T-cell (primary cell): ENCODE results near the gene STYXL1. TPM values are rescaled to one million over a fixed set of nuclear protein-coding genes. Genes with fewer than 3 reads are reported as not detected.

Experiments used
- ATAC-seq, 4 experiments: fragments of 200-7000 bp in 3 of 4; fragments of 150-1000 bp in 1 of 4; cut with Tn5 transposase; replicated peaks in 1 of 4; 1 replicate in 3 of 4; 2 replicates in 1 of 4; pipeline ENCODE4 v1.10.0; 2021; ENCODE audit warnings: moderate library complexity in 3 of 4, mild to moderate bottlenecking in 2 of 4, moderate number of reproducible peaks in 1 of 4
- CTCF ChIA-PET, 2 donors: fragments of 300-600 bp; sonication (Branson Sonifier 250); formaldehyde crosslinking; loops; one replicate each; lab custom pipeline; 2022; ENCODE audit warnings: antibody characterized with exemption in 2 of 2; lab: Charles Lee
- POLR2A ChIA-PET, 2 donors: fragments of 300-600 bp; sonication (Branson Sonifier 250); formaldehyde crosslinking; loops; one replicate each; lab custom pipeline; 2022; ENCODE audit warnings: antibody characterized with exemption in 2 of 2; lab: Charles Lee
- DNase-seq, 35 experiments: peaks; one replicate each; pipeline versions ENCODE4 v3.0.0 to v3.0.0-alpha.2; 2013 to 2023
- H3K27ac ChIP-seq: one replicate; pipeline ENCODE4 v1.5.1; 2013; ENCODE audit warnings: low read length
- H3K27me3 ChIP-seq, 2 experiments: replicated peaks in 1 of 2; 1 replicate in 1 of 2; 2 replicates in 1 of 2; pipeline versions ENCODE4 v1.6.1 to v1.7.0; 2013; ENCODE audit warnings: low read length in 1 of 2, mixed read lengths in 1 of 2; ENCODE audit not compliant: control insufficient read depth in 2 of 2, insufficient read depth in 2 of 2; ENCODE audit errors: extremely low read depth in 1 of 2
- H3K36me3 ChIP-seq, 2 donors: 1 replicate in 1 of 2; 2 replicates in 1 of 2; pipeline versions ENCODE4 v1.6.1 to v1.7.0; 2013; ENCODE audit warnings: low read length in 1 of 2; ENCODE audit not compliant: control insufficient read depth in 2 of 2, insufficient read depth in 1 of 2; ENCODE audit errors: extremely low read depth in 1 of 2
- H3K4me1 ChIP-seq, 2 experiments: 1 replicate in 1 of 2; 2 replicates in 1 of 2; pipeline versions ENCODE4 v1.6.1 to v1.7.0; 2013; ENCODE audit warnings: low read length in 2 of 2, mixed read lengths in 1 of 2; ENCODE audit not compliant: insufficient read depth in 2 of 2, control insufficient read depth in 1 of 2; ENCODE audit errors: extremely low read depth in 1 of 2
- H3K4me3 ChIP-seq, 2 donors: 1 replicate in 1 of 2; 2 replicates in 1 of 2; pipeline versions ENCODE4 v1.5.1 to v1.7.0; 2013; ENCODE audit warnings: mild to moderate bottlenecking in 2 of 2, low read length in 1 of 2, moderate library complexity in 1 of 2; ENCODE audit not compliant: control insufficient read depth in 1 of 2; ENCODE audit errors: extremely low read depth in 1 of 2
- H3K9me3 ChIP-seq: 2 replicates; pipeline ENCODE4 v1.7.0; 2013
- H3K27ac Mint-ChIP-seq, 2 donors: one replicate each; pipeline ENCODE4 v1.8.0; 2020 to 2021; ENCODE audit warnings: mild to moderate bottlenecking in 2 of 2, mixed read lengths in 2 of 2
- H3K27me3 Mint-ChIP-seq, 2 donors: one replicate each; pipeline ENCODE4 v1.8.0; 2021 to 2022; ENCODE audit warnings: mixed read lengths in 2 of 2
- H3K36me3 Mint-ChIP-seq: one replicate; pipeline ENCODE4 v1.8.0; 2021; ENCODE audit warnings: mixed read lengths
- H3K4me1 Mint-ChIP-seq, 3 donors: one replicate each; pipeline ENCODE4 v1.8.0; 2020 to 2022; ENCODE audit warnings: mixed read lengths in 3 of 3, mild to moderate bottlenecking in 1 of 3
- H3K4me3 Mint-ChIP-seq, 3 donors: one replicate each; pipeline ENCODE4 v1.8.0; 2020 to 2022; ENCODE audit warnings: mild to moderate bottlenecking in 3 of 3, mixed read lengths in 3 of 3, moderate library complexity in 3 of 3
- H3K9me3 Mint-ChIP-seq, 3 donors: one replicate each; pipeline ENCODE4 v1.8.0; 2020 to 2022; ENCODE audit warnings: mixed read lengths in 3 of 3
- WGBS: methylation state at CpG from one replicate; pipeline ENCODE4 v1.1.5; 2013; ENCODE audit warnings: missing lambda C conversion rate; ENCODE audit not compliant: insufficient coverage; 5-methylcytosine and 5-hydroxymethylcytosine counted together
- total RNA-seq, 35 experiments: library from RNA in 6 of 35; stranded (reverse) in 6 of 35; fragments of 120-200 nt in 1 of 35; gene quantifications; one replicate each; pipeline versions ENCODE4 v1.2.1 to v1.2.4 and lab custom pipeline; 2013 to 2026

The STYXL1 gene
- total RNA-seq, 5 donors from 2014 or later (not counting 1 experiment from before 2014, with no cell fraction given): 12.9 to 21.9 (median 18.9) TPM

- Histone ChIP-seq H3K27ac (no peak overlapping the region), H3K9me3 (no peaks in the 10 kb centered on the region), H3K27me3 (no peaks in the 10 kb centered on the region), H3K36me3 (peaks cover 7 to 39% of the 10 kb centered on the region in 2 donors), H3K4me3 (no peak overlapping the region), H3K4me1 (no peaks in the 10 kb centered on the region)
- H3K36me3 Mint-ChIP-seq: peaks cover 35% of the 10 kb centered on the region
- CTCF ChIA-PET: no interaction called here
- peaks cover 0 to 2% (median 0%) of the 10 kb centered on the region in 3 donors for H3K4me1 Mint-ChIP-seq
- no peak overlapping the region for H3K27ac Mint-ChIP-seq
- no peak overlapping the region for H3K4me3 Mint-ChIP-seq
- POLR2A ChIA-PET: no interaction called here
- 94% methylated on average over 5 of the region's 9 CpGs for WGBS
- DNase-seq (no peak), ATAC-seq (no peak)
- H3K9me3 Mint-ChIP-seq: no peaks in the 10 kb centered on the region
- no peaks in the 10 kb centered on the region for H3K27me3 Mint-ChIP-seq
Measured at GRCh38 chr7:75958802-75959543, 88.8 kb downstream of the STYXL1 start.

- WGBS: 96% methylated on average over 15 of the region's 16 CpGs
- no peak for DNase-seq
Measured at GRCh38 chr7:75957021-75957736, 90.6 kb downstream of the STYXL1 start.

GRCh38 chr7:75955331-75955955 lies 92.4 kb downstream of the STYXL1 start:
- Histone ChIP-seq H3K36me3 (peaks cover 10 to 40% of the 10 kb centered on the region in 2 donors), H3K27me3 (no peaks in the 10 kb centered on the region), H3K4me1 (no peaks in the 10 kb centered on the region), H3K27ac (no peak overlapping the region), H3K9me3 (no peaks in the 10 kb centered on the region), H3K4me3 (no peak overlapping the region)
- DNase-seq (no peak), ATAC-seq (no peak)
- 98% methylated on average over 12 of the region's 12 CpGs for WGBS
- no peak overlapping the region for H3K27ac Mint-ChIP-seq
- H3K27me3 Mint-ChIP-seq: no peaks in the 10 kb centered on the region
- H3K36me3 Mint-ChIP-seq: peaks cover 24% of the 10 kb centered on the region
- no peak overlapping the region for H3K4me3 Mint-ChIP-seq
- CTCF ChIA-PET: no interaction called here
- no peaks in the 10 kb centered on the region for H3K4me1 Mint-ChIP-seq
- H3K9me3 Mint-ChIP-seq: no peaks in the 10 kb centered on the region
- POLR2A ChIA-PET: no interaction called here

More at GRCh38 chr7:75957021-75957736, 90.6 kb downstream of the STYXL1 start:
- H3K27me3 ChIP-seq: no peaks in the 10 kb centered on the region
- ChIA-PET POLR2A (no interaction called here), CTCF (no interaction called here)
- no peaks in the 10 kb centered on the region for H3K9me3 Mint-ChIP-seq
- H3K9me3 ChIP-seq: no peaks in the 10 kb centered on the region
- H3K4me3 Mint-ChIP-seq: no peak overlapping the region
- no peak for ATAC-seq
- H3K27me3 Mint-ChIP-seq: no peaks in the 10 kb centered on the region
- H3K4me1 ChIP-seq: no peaks in the 10 kb centered on the region
- no peak overlapping the region for H3K27ac ChIP-seq
- H3K4me3 ChIP-seq: no peak overlapping the region
- no peaks in the 10 kb centered on the region for H3K4me1 Mint-ChIP-seq
- H3K36me3 ChIP-seq: peaks cover 10 to 40% of the 10 kb centered on the region in 2 donors
- peaks cover 27% of the 10 kb centered on the region for H3K36me3 Mint-ChIP-seq
- H3K27ac Mint-ChIP-seq: no peak overlapping the region

DNA sequence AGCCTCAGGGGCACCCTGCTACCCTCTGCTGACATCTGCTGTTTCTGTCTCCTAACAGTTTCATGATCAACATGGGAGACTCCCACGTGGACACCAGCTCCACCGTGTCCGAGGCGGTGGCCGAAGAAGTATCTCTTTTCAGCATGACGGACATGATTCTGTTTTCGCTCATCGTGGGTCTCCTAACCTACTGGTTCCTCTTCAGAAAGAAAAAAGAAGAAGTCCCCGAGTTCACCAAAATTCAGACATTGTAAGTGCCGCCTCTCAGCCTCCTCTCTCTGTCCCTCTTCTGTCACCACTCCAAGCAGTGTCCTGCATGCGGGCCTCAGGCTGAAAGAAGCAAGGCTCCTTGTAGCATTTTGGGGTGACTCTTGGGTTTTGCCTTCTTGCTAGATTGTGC lies 93.9 kb downstream of the STYXL1 start:
- H3K9me3 Mint-ChIP-seq: no peaks in the 10 kb centered on the region
- no peak overlapping the region for H3K27ac Mint-ChIP-seq
- H3K4me3 Mint-ChIP-seq: no peak overlapping the region
- Histone ChIP-seq H3K27ac (no peak overlapping the region), H3K4me1 (no peaks in the 10 kb centered on the region), H3K36me3 (peaks cover 8 to 40% of the 10 kb centered on the region in 2 donors), H3K4me3 (no peak overlapping the region), H3K9me3 (no peaks in the 10 kb centered on the region), H3K27me3 (no peaks in the 10 kb centered on the region)
- peaks cover 24% of the 10 kb centered on the region for H3K36me3 Mint-ChIP-seq
- DNase-seq (no peak), ATAC-seq (no peak)
- ChIA-PET CTCF (interaction anchor here (0.6 kb wide), 2 partner anchors 66 to 115 kb away, joined by 3 to 5 read pairs; no protein-coding TSS in a partner anchor), POLR2A (no interaction called here)
- H3K27me3 Mint-ChIP-seq: no peaks in the 10 kb centered on the region
- 92% methylated on average over 8 of the region's 11 CpGs for WGBS
- H3K4me1 Mint-ChIP-seq: peaks cover 0 to under 1% (median under 1%) of the 10 kb centered on the region in 3 donors

- DNase-seq: no peak
- 94% methylated on average over 6 of the region's 7 CpGs for WGBS
- Mint-ChIP-seq H3K27me3 (no peaks in the 10 kb centered on the region), H3K4me3 (no peak overlapping the region), H3K27ac (no peak overlapping the region), H3K36me3 (peaks cover 24% of the 10 kb centered on the region), H3K4me1 (peaks cover under 1 to 6% (median 4%) of the 10 kb centered on the region in 3 donors), H3K9me3 (no peaks in the 10 kb centered on the region)
- Histone ChIP-seq H3K27me3 (no peaks in the 10 kb centered on the region), H3K36me3 (peaks cover 8 to 37% of the 10 kb centered on the region in 2 donors), H3K9me3 (no peaks in the 10 kb centered on the region), H3K27ac (no peak overlapping the region), H3K4me3 (no peak overlapping the region), H3K4me1 (no peaks in the 10 kb centered on the region)
- CTCF ChIA-PET: no interaction called here
- POLR2A ChIA-PET: no interaction called here
- no peak for ATAC-seq
Measured at GRCh38 chr7:75953431-75953830, 94.4 kb downstream of the STYXL1 start.

DNA sequence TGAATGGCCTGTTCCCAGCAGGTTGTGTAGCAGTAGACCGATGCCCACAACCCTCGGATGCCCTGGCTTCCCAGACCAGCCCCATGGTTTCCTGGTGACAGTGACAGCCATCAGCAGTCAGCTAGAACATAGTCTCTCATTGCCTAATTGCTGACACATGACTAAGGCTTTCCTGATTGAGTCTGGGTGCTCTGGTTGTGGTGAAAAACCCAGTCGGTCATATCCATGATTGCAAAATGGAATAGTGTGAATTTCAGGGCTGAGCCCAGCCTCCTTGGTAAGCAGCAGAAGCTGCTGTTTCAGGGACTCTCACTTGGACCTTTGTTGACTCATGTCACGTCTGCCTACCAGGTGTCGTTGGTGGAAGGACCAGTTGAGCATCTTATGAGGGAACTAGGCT lies 96.3 kb downstream of the STYXL1 start:
- H3K4me3 ChIP-seq: no peak overlapping the region
- H3K4me1 ChIP-seq: no peaks in the 10 kb centered on the region
- POLR2A ChIA-PET: no interaction called here
- no peak overlapping the region for H3K27ac ChIP-seq
- no peaks in the 10 kb centered on the region for H3K9me3 ChIP-seq
- Mint-ChIP-seq H3K27ac (no peak overlapping the region), H3K27me3 (no peaks in the 10 kb centered on the region), H3K4me3 (no peak overlapping the region), H3K9me3 (no peaks in the 10 kb centered on the region), H3K4me1 (peaks cover 2 to 11% (median 9%) of the 10 kb centered on the region in 3 donors), H3K36me3 (peaks cover 15% of the 10 kb centered on the region)
- DNase-seq (no peak), ATAC-seq (no peak)
- H3K27me3 ChIP-seq: no peaks in the 10 kb centered on the region
- CTCF ChIA-PET: no interaction called here
- peaks cover 11 to 26% of the 10 kb centered on the region in 2 donors for H3K36me3 ChIP-seq
- WGBS: 74% methylated on average over 3 of the region's 5 CpGs
